WERI-Rb-1 (cell line): ENCODE results near the gene CLP1.

Experiments
- DNase-seq: peaks from one replicate; pipeline ENCODE4 v3.0.0-alpha.2; 2020
- H3K27ac ChIP-seq: fragments of 250-450 bp; sonication (Bioruptor Pico); 2 replicates; pipeline ENCODE4 v1.5.1; 2020; ENCODE audit warnings: mild to moderate bottlenecking, moderate library complexity
- H3K27me3 ChIP-seq: fragments of 250-450 bp; sonication (Bioruptor Pico); 2 replicates; pipeline ENCODE4 v1.5.1; 2021; ENCODE audit warnings: mild to moderate bottlenecking, low read depth, moderate library complexity; ENCODE audit not compliant: insufficient read depth, severe bottlenecking
- H3K36me3 ChIP-seq: fragments of 250-450 bp; sonication (Bioruptor Pico); 2 replicates; pipeline ENCODE4 v1.5.1; 2020; ENCODE audit warnings: mild to moderate bottlenecking, moderate library complexity
- H3K4me3 ChIP-seq: 2 replicates; pipeline ENCODE4 v1.5.1; 2011; ENCODE audit warnings: low read depth, mild to moderate bottlenecking, control low read depth, low read length
- H3K9me3 ChIP-seq: fragments of 250-450 bp; sonication (Bioruptor Pico); 2 replicates; pipeline ENCODE4 v1.5.1; 2021; ENCODE audit warnings: mild to moderate bottlenecking, moderate library complexity; ENCODE audit not compliant: severe bottlenecking
- TF ChIP-seq, protein P1 (sequence below): IDR thresholded peaks from 2 replicates; pipeline ENCODE4 v1.5.1; 2011; ENCODE audit warnings: low read depth, mild to moderate bottlenecking, control low read depth, inconsistent platforms, low read length

Gene CLP1

DNA sequence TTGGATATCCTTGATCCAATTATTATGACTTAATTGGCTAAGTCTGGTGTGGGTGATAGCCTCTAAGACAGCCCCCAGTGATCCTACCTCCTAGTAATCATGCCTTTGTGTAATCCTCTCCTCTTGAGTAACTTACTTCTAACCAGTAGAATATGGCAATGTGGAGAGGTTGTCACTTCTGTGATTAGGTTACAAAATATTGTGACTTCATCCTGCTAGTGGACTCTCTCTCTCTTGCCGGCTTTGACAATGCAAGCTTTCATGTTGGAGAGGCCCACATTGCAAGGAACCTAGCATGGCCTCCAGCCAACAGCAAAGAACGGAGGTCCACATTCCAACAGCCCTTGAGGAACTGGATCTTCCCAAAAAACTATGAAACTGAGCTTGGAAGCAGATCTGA, 27.4 kb upstream of the CLP1 start:
- Histone ChIP-seq H3K27ac (no peak overlapping the region), H3K36me3 (no peaks in the 10 kb centered on the region), H3K9me3 (peaks cover 3% of the 10 kb centered on the region), H3K4me3 (no peak overlapping the region), H3K27me3 (peaks cover 85% of the 10 kb centered on the region)
- TF ChIP-seq, protein P1, sequence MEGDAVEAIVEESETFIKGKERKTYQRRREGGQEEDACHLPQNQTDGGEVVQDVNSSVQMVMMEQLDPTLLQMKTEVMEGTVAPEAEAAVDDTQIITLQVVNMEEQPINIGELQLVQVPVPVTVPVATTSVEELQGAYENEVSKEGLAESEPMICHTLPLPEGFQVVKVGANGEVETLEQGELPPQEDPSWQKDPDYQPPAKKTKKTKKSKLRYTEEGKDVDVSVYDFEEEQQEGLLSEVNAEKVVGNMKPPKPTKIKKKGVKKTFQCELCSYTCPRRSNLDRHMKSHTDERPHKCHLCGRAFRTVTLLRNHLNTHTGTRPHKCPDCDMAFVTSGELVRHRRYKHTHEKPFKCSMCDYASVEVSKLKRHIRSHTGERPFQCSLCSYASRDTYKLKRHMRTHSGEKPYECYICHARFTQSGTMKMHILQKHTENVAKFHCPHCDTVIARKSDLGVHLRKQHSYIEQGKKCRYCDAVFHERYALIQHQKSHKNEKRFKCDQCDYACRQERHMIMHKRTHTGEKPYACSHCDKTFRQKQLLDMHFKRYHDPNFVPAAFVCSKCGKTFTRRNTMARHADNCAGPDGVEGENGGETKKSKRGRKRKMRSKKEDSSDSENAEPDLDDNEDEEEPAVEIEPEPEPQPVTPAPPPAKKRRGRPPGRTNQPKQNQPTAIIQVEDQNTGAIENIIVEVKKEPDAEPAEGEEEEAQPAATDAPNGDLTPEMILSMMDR: no peak
- DNase-seq: no peak

DNA sequence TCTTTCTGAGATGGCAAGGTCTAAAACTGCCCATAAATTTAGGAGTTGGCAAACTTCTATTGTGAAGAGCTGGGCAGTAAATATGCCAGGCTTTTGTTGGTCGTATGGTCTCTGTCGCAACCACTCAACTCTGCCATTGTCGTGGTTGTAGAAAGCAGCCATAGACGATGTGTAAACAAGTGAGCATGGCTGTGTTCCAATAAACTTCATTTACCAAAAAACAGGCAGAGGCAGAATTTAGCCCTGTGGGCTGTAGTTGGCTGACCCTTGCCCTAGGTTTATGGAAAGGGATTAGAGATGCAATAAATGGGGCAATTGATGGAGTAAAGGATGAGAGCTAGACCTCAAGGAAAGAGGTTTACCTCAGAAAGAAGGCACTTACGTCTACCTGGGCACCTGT, 25.4 kb upstream of the CLP1 start:
- Histone ChIP-seq H3K27ac (no peak overlapping the region), H3K27me3 (peaks cover 79% of the 10 kb centered on the region), H3K9me3 (peaks cover 3% of the 10 kb centered on the region), H3K4me3 (no peak overlapping the region), H3K36me3 (no peaks in the 10 kb centered on the region)
- DNase-seq: no peak
- TF ChIP-seq, protein P1: no peak

DNA sequence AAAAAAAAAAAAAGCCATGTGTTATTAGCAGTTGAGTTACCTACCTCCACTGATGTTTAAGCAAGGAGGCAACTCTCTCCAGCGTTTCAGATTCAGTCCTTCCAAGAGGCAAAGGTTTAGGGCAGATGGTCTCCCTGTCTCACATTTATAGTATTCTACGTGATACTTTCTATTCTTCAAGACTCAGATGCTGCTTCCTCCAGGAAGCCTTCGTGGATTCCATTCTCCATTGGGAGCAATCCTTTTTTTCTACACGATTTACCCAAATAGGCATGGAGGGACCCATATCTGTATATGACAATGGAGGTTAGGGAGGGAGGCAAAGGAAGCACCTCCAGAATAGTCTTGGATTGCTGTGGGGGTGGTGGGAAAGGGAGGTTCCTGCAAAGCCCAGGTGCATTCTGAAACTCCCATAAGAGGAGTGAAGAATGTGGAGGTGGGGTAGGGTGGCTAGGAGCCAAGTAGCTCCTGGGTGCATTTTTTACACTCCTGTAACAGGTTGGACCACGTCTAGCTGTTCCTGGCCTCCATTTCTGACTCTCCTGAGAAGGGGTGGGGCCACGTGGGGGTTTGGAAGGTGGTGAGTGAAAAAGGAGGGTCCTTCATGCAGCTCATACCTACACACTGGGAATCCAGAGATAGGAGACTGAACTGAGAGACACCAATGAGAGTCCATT, 24.0 kb upstream of the CLP1 start:
- TF ChIP-seq, protein P1: no peak
- H3K4me3 ChIP-seq: no peak overlapping the region
- no peak overlapping the region for H3K27ac ChIP-seq
- H3K36me3 ChIP-seq: no peaks in the 10 kb centered on the region
- H3K9me3 ChIP-seq: no peaks in the 10 kb centered on the region
- no peak for DNase-seq
- H3K27me3 ChIP-seq: peaks cover 75% of the 10 kb centered on the region

DNA sequence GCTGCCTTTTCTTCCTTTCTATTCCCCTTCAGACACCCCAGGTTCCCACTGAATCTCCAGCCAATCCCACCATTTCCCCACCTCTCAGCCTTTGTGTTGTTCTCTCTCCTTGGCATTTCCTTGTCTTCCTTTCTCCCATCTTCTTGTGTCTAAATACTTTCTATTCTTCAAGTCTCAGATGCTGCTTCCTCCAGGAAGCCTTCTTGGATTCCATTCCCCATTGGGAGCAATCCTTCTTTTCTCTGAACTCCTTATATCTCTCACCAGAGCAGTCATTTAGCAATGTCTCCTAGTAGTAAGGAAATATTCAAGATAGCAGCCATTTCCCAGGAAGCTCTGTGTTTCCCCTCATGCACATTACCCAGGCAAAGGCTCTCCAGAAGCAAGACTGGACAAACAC, 23.3 kb upstream of the CLP1 start:
- H3K9me3 ChIP-seq: no peaks in the 10 kb centered on the region
- H3K36me3 ChIP-seq: no peaks in the 10 kb centered on the region
- no peak overlapping the region for H3K4me3 ChIP-seq
- no peak for DNase-seq
- H3K27ac ChIP-seq: no peak overlapping the region
- peaks cover 68% of the 10 kb centered on the region for H3K27me3 ChIP-seq
- TF ChIP-seq, protein P1: no peak

DNA sequence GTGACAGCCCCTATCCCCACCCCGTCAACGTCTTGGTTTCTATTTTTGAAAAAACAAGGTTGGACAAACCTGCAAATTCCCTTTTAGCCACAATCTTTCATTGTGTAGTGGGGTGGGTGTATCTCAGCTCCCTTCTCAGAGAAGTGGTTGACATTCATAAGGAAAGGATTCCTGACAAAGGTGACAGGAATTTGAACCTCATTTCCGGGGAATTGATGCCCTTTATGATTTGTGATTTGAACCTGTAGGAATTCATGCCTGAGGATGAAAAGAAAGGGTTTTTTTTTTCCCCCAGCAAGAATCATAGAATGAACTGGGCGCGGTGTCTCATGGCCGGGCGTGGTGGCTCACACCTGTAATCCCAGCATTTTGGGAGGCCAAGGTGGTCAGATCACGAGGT, 22.3 kb upstream of the CLP1 start:
- H3K9me3 ChIP-seq: no peaks in the 10 kb centered on the region
- H3K27me3 ChIP-seq: peaks cover 61% of the 10 kb centered on the region
- no peak overlapping the region for H3K4me3 ChIP-seq
- no peak for DNase-seq
- TF ChIP-seq, protein P1: no peak
- no peaks in the 10 kb centered on the region for H3K36me3 ChIP-seq
- H3K27ac ChIP-seq: no peak overlapping the region

DNA sequence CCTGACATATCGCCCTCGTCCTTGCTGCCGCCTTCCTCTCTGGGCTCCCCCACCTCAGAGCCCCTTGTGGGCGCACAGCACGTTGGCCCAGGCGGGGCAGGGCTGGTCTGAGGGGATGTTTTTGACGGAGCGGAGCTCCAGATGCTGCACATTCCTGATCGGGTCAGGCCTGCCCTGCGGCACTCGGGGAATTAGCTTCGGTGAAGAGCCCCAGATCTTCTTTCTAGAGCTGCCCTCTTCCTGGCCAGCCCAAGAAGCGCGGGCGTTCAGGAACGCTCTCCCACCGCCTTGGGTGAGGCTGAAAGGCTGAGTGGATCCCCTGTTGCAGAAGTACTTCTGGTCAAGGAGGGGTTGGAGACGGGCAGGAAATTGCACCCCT, 19.9 kb upstream of the CLP1 start:
- no peak for DNase-seq
- Histone ChIP-seq H3K27ac (no peak overlapping the region), H3K4me3 (no peak overlapping the region), H3K9me3 (no peaks in the 10 kb centered on the region), H3K36me3 (no peaks in the 10 kb centered on the region), H3K27me3 (peaks cover 46% of the 10 kb centered on the region)
- TF ChIP-seq, protein P1: no peak
